GM19455 (cell line): ENCODE data around the gene PCA3.

Experiments used
- ATAC-seq: cut with Tn5 transposase; IDR thresholded peaks from one replicate; pipeline ENCODE4 v1.9.1; 2021; ENCODE audit not compliant: unreplicated experiment

Gene PCA3

DNA sequence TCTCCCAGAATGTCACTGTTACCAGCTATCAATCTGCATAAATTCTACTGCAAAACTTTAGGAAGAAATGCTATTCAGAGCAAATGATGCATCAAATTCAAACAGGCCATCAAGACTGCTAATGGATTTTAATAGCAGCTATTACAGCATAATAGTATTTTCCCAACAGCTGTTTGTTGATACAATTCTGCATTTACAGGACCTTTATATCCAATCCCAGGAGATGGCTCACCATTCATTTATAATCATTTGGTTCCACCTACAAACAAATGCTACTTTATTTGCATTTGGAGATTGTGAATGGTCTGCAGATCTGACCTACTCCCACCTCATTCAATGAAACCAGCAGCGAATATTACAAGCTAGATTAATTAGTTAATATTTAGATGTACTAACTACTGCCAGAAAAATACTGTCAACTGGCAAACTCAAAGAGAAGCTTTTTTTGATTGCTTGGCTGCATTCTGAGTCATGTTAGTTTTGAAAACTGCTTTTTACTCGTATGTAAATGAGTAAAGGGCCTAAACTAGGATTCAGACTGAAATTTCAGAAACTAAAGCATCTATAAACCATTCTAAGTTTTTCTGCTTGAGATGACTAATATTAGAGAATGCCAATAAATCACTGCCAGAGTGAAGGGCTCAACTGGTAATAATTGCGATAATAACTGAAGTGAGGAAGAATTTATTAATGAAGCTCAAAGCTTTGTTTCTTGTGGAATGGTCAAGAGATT, 7.1 kb upstream of the PCA3 start:
- ATAC-seq, result no peak

DNA sequence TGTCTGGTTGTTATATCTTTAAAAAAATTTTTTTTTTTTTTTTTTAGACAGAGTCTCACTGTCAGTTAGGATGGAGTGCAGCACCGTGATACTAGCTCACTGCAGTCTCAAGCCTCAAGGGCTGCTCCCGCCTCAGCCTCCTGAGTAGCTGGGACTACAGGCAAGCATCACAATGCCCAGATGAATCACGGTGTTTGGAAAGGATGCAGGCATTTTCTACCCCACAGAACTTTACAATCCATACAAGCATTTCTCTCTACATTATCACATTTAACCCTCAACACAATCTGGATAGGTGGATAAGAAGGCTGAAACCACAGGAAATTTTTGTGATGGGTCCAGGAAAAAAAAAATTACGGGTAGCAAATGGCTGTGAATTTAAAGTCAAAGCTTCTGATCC, 5.8 kb upstream of the PCA3 start:
- ATAC-seq, result no peak

DNA sequence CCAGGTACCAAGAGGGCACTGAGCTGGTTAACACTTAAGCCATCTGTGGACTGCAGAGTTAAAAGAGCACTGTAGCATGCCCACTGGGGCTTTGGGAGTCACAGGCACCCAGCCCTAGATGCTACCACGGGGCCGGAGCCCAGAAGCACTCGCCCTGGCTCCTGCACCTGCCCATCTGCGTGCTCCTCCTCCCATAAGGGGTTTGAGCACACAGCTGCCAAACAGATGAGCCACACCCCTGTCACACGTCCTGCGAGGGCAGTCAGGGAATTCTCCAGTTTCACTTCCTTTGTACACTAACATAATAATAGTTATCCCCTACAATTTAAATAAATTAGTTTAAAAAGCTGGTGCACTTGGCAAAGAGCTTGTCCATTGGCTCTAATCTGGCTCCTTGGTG, 4.5 kb upstream of the PCA3 start:
- no peak for ATAC-seq

DNA sequence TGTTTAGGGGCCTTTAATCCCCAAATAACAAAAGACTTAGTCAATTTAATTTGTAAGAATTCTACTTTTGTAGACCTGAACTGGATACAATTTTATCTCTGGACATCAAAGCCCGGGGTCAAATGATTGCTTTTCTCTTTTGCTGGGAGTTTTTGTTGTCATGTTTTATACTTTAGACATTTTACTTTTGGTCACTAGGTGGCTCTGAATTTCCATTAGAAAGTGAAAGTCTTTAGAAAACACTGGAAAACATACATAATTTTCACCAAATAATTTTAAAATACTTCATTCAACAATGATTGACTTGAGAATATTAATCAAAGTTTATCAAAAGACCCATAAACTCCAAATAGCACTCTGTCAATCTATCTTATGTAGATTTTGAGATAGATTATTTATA, 2.8 kb upstream of the PCA3 start:
- no peak for ATAC-seq

DNA sequence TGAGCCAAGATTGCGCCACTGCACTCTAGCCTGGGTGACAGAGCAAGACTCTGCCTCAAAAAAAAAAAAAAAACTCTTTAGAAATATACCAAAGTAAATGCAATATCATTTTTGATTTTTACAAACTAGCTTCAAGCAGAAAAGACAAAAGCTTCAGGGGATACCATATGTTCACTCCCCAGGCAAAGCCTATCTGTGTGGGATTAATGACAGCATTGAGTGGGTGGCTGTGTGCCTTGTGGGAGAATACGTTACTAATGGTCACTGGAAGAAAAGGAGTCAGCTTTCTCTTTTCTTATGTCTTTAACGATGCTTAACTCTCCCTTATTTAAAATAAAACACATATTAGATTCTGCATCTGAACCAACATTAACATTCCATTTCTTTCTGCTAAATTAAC, 1.9 kb downstream of the PCA3 start:
- ATAC-seq, result no peak

DNA sequence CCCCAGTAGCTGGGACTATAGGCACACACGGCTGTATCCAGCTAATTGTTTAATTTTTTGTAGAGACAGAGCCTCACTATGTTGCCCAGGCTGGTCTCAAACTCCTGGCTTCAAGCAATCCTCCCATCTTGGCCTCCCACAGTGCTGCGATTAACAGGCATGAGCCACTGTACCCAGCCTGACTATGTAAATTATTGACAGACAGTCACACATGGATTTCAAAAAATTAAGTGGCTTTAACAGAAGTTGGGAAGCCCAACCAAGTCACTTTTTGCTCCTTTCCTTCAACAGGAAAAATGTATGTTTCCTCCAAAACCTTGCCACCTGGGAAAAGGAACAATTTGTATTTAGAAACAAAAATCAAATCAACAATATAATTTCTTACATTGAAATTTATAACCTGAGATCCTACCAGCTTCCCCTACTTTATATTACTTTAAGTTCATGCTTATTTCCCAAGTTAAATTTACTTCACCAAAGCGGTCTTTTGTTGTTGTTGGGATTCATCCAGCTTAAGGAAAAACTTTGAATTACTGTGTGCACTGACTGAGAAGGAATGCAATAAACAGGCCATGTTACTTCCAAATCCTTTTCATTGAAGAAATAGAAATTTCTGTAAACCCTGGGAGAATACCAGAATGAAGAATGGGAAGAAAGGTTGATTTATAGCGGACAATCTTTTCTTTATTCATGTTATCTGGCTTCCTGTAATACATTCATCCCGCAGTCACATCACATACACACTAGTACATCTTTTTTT, 8.6 kb downstream of the PCA3 start:
- no peak for ATAC-seq

DNA sequence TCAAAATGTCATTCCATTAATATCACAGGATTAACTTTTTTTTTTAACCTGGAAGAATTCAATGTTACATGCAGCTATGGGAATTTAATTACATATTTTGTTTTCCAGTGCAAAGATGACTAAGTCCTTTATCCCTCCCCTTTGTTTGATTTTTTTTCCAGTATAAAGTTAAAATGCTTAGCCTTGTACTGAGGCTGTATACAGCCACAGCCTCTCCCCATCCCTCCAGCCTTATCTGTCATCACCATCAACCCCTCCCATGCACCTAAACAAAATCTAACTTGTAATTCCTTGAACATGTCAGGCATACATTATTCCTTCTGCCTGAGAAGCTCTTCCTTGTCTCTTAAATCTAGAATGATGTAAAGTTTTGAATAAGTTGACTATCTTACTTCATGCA, 20.6 kb downstream of the PCA3 start:
- ATAC-seq, result no peak

DNA sequence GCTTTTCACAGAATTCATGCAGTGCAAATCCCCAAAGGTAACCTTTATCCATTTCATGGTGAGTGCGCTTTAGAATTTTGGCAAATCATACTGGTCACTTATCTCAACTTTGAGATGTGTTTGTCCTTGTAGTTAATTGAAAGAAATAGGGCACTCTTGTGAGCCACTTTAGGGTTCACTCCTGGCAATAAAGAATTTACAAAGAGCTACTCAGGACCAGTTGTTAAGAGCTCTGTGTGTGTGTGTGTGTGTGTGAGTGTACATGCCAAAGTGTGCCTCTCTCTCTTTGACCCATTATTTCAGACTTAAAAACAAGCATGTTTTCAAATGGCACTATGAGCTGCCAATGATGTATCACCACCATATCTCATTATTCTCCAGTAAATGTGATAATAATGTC, 21.3 kb downstream of the PCA3 start:
- ATAC-seq, result no peak

DNA sequence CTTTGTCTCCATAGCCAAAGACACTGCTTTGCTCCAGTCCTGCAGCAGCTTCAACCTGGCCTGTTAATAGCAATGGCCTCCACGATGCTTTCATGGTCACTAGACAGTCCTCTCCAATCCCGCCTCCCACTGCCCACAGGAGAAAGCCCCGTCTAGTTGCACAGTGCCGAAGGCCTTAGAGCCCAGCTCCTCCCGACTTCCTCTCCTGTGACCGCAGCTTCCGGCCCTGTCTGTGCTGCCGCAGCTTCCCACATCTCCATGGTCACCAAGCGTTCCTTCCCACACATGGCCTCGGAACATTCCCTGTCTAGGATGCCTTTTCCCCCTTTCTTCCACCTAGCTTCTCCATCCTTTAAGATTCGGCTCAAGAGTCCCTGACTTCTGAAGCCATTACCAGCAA, 23.4 kb downstream of the PCA3 start:
- ATAC-seq, result no peak

DNA sequence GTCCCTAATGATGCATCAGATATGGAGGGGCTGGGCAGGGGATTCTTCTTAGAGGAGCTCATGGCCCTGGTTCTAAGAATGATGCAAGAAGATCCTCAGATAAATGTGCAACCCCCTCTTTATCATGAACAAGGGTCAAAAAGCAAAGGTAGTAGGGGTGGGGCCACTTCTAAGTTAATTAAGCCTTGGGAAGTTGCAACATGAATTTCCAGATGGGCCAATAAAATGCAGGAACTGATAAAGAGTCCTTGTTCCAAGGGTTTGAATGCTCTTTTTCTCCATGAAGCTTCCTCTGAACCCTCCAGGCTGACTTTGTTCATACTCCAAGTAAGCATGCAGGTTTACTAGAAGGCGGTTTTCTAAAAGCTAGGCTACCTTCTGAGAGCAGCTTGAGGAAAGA, 25.6 kb downstream of the PCA3 start:
- no peak for ATAC-seq

DNA sequence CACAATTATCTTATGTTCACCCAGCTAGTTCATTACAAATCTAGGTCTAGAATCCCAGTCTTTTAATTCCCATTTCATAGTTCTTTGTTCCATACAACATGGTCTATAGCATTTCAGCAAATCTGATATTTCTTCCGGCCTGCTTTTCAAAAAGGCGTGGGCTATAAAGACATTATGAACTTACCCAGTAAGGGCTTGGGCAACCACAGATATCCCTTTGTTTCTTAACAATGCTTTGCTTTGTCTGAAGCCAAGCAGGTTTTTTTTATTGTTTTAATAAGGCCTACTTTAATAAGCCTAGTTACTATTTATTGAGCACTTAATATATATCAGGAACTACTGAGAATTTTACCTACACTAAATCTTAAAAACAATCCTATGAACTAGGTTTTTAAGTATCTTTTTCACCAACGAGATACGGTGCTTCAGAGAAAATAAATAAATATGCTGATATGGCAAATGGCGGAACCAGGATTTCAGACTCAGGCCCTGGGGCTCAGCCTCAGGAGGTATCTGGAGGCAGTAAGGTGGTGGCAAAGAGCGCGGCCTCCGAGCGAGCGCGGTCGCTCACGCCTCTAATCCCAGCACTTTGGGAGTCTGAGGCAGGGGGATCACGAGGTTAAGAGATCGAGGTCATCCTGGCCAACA, 29.7 kb downstream of the PCA3 start:
- ATAC-seq, result no peak

DNA sequence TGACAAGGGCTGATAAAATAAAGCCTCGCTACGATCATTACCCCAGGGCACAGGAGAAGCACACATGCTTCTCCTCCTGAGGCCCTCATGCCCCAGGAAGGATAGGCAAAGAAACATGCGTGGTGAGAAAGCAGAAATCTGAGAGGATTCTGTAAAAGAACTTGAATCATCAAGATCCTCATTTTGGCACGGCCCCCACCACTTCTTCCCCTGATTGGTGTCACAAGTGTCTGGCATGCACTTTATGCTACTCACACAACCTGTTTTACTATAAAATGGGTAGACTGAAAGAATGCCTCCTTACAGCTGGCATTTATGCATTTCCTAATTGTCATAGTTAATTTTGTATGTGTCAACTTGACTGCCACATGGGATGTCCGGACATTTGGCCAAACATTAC, 32.1 kb downstream of the PCA3 start:
- ATAC-seq, result no peak

DNA sequence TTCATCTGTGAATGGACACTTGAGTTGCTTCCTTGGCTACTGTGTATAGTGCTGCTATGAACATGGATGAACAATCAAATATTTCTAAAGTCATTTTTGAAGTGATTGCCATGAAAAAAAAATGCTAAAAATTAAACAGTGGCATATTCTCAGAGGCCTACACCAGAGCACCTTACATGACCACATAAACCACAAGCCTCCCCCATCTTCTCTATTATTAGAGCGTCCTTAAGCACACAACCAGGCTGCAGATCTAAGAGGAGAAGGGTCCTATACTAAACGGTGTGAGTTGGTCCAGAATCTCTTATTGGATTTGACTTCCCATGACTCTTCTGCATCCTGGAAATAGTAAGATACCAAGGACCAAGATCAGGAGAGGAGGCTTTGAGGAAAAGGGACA, 34.3 kb downstream of the PCA3 start:
- no peak for ATAC-seq

DNA sequence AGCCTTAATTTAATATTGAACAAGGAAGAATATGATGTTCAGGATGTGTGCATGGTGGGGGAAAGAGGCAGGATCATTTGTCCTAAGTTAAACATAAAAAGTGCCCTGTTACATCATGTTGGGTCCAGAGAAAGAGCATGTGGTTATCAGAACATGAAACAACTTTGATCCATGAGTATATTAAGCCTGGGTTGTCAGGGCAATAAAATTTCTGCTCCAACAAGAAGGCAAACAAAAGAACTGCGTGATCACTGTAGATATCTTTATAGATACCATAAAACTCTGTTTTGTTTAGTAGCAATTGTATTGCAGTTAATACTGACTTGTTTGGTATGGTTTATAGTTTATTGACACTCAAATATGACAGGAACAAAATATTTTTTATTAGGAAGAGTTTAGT, 35.2 kb downstream of the PCA3 start:
- ATAC-seq, result no peak

DNA sequence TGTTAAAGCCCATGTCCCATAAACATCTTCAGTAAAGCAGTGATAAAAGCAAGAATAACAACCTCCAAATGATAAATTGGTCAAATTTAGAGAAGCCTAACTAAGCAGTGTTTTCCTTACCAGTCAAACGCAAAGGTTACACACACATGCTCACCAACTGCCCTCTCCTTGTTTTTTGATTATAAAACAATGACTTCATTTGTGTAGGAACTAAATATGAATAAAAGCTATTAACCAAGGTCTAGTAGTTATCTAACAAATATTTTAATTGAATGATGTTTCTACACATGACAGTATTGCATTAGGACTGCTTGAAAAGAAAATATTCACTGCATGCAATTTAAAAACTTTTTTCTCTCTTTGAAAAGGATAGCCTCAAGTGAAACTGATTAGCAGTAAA, 36.7 kb downstream of the PCA3 start:
- no peak for ATAC-seq

DNA sequence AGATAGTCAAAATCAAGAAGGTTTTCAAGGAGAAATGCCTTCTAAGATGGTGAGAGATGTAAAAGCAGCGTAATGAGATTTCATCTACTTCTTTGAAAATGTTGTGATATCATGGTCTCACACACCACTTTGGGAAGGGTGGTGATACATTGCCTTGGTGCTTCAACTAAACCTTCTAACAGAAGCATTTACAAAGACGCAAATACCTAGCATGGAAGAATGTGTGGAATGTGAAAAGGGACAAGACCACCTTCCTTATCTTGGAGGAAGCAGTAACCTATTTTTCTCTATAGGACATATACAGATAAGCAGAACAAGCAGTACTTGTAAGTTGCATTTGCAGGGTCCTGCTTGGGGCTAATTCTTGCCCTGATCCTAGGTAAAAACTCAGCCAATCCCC, 38.8 kb downstream of the PCA3 start:
- ATAC-seq, result no peak

DNA sequence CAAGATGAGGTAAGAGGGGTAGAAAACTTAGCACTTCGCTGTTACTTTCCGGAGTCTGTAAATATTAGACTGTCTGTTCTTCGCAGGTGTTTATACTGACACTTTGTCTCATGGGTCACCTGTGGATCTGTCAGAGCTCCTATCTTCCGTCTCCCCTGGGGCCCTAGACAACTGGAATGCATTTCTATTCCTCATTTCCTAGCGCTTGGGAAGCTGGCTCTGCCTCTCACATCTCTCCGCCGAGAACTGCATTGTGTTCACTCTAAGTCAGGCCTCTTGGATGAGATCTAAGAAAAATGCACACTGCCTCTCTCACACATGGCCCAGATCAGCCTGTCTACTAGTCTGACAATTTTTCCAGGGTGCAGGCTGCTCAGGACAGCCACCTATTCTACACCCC, 39.5 kb downstream of the PCA3 start:
- no peak for ATAC-seq

DNA sequence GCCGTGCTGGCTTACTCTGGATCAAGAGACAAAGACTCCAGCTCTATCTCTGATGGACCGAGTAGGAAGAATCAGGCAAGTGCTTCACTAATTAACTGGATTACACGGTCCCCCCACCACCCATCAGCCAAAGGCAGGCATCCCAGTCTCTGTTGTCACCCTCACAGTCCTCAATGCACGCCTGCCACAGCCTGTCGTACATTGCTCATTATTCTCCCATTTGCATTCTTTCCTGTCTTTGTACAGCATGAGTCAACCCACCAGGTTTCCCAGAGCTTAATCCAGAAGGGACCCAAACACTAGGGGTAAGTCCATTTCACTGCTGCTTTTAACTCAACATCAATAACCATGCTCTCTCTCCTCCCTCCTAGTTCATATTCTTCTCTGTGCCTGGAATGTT, 44.4 kb downstream of the PCA3 start:
- no peak for ATAC-seq

DNA sequence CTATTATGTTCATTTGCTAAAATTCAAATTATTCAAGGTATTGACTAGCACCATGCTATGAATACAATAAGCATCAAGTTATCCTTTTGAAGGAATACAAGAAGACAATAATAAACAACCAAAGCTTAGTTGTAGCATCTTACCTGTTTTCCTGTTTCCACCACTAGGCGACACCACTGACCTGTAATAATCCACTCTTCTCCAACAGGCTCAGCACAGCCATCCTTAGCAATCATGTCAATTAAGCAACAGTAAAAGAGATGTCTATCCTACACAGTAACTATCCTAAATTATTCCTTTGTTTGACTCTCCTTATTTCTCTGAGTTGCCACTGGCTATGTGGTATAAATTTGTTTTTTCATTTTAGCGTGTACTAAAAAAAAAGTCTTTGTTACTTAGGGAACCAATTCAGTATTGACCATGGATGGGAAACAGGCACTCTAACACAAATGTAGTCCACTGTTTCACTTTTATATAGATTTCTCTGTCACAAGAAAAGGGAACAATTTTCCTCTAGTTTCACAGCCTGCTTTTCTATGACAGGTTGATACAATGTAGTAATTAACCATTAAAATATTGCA, 46.2 kb downstream of the PCA3 start:
- peak; percentile 76 for ATAC-seq

DNA sequence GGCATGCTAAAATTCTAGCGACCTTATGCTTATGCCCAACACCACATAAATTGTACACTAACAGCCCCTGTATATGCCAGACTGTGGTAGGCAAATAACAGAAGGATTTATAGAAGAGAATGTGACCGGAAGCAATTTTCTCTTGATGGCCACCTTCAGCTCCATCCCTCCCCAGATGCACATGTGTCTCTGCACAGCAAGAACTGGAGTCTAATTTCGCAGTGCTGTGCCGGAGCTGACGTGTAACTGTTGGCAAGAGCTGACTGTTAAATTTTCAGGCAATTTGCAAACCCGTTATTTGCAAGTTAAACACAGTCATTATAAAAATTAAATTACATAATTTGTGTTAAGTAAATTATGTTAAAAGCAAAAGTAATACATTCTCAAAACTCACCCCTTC, 48.4 kb downstream of the PCA3 start:
- ATAC-seq, result no peak

DNA sequence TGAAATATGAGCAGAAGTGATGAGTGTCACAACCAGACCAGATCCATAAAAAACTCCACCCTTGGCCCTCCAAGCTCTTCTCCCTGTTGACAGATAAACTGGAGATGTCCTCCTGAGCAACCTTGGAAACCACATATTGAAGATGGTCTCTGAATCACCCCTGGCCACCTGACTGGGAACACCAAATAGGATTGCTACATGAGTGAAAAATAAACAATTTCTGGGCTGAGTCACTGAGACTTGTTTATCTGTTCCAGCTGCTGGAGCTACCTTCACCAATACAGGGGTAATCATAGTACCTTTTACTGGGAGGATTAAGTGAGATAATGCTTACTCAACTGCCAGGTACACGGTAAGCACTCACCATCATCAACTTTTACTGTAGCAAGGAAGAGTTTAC, 53.3 kb downstream of the PCA3 start:
- ATAC-seq, result no peak

DNA sequence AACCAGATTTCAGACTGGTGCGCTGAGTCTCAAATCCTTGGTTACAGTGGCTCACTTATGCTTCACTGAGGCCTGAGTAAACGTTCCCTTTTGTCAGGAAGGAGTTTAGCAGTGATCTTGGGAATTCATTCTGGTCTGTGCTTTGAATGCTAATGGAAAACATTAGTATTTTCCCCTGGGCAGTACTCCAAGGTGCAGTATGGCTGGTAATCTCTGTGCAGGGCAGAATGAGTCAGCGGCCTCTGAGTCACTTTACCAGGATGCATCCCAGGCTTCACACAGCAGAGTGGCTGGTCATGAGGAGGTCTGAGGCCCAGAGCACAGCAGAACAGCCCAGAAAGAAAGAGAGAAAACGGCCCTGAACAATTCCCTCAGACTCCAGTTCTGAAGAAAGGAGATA, 54.0 kb downstream of the PCA3 start:
- no peak for ATAC-seq
